ENCODE data around the gene CLEC12A. TPM values are rescaled to one million over a fixed set of nuclear protein-coding genes. Genes with fewer than 3 reads are reported as not detected.
"Not testable (repeated sequence)": the region's sequence is repeated elsewhere in the genome, so short reads cannot be mapped to it uniquely, and the experiment has no call there.

The CLEC12A gene
- total RNA-seq, 2 experiments from 2014 or later = 4.0 to 5.2 TPM

- DNase-seq = no peak
- Mint-ChIP-seq H3K27me3 (no peaks in the 10 kb centered on the region), H3K9me3 (no peaks in the 10 kb centered on the region), H3K36me3 (peaks cover 11% of the 10 kb centered on the region), H3K27ac (peak overlapping the region; percentile 35), H3K4me3 (peak overlapping the region; percentile 15), H3K4me1 (peaks cover 52% of the 10 kb centered on the region)
- ATAC-seq (ENCODE audit: low read depth) = no peak
- POLR2A ChIA-PET = interaction anchor here (1.0 kb wide), 1 partner anchor 187 kb away, joined by 3 read pairs; the partner anchor contains the start of gene CD69
Observed at GRCh38 chr12:9947674-9948073, 23.5 kb upstream of the CLEC12A start.

GRCh38 chr12:9948606-9949296 lies 22.5 kb upstream of the CLEC12A start:
- Mint-ChIP-seq H3K4me3 (peak overlapping the region; percentile 22), H3K27ac (peak overlapping the region; percentile 75), H3K9me3 (no peaks in the 10 kb centered on the region), H3K27me3 (no peaks in the 10 kb centered on the region), H3K4me1 (peaks cover 51% of the 10 kb centered on the region), H3K36me3 (peaks cover 11% of the 10 kb centered on the region)
- DNase-seq (no peak), ATAC-seq (ENCODE audit: low read depth) (peak; percentile 78)
- POLR2A ChIA-PET = interaction anchor here (0.7 to 1.3 kb wide), 2 partner anchors 80 to 274 kb away, joined by 3 to 5 read pairs; partner anchors contain the start of gene CLEC2B

GRCh38 chr12:9951026-9951675 lies 20.1 kb upstream of the CLEC12A start:
- peaks cover 54% of the 10 kb centered on the region for H3K4me1 Mint-ChIP-seq
- DNase-seq (peak; percentile 47), ATAC-seq (ENCODE audit: low read depth) (peak; percentile 82)
- H3K9me3 Mint-ChIP-seq = no peaks in the 10 kb centered on the region
- POLR2A ChIA-PET = interaction anchor here (0.9 kb wide), 1 partner anchor 82 kb away, joined by 3 read pairs; the partner anchor contains the start of gene CLEC2B
- H3K36me3 Mint-ChIP-seq = peaks cover 19% of the 10 kb centered on the region
- peak overlapping the region; percentile 77 for H3K4me3 Mint-ChIP-seq
- H3K27me3 Mint-ChIP-seq = no peaks in the 10 kb centered on the region
- H3K27ac Mint-ChIP-seq = peak overlapping the region; percentile 91

GRCh38 chr12:9952954-9953729 lies 18.1 kb upstream of the CLEC12A start:
- H3K4me3 Mint-ChIP-seq; DNase-seq; POLR2A ChIA-PET; H3K27ac Mint-ChIP-seq; H3K9me3 Mint-ChIP-seq; H3K27me3 Mint-ChIP-seq; ATAC-seq (ENCODE audit: low read depth): not testable (repeated sequence)
- H3K4me1 Mint-ChIP-seq = peaks cover 60% of the 10 kb centered on the region
- H3K36me3 Mint-ChIP-seq = peaks cover 16% of the 10 kb centered on the region

- no peak for DNase-seq
- Mint-ChIP-seq H3K4me1 (peaks cover 49% of the 10 kb centered on the region), H3K27ac (peak overlapping the region; percentile 20), H3K4me3 (peak overlapping the region; percentile 54), H3K36me3 (peaks cover 23% of the 10 kb centered on the region), H3K27me3 (no peaks in the 10 kb centered on the region), H3K9me3 (no peaks in the 10 kb centered on the region)
- ATAC-seq (ENCODE audit: low read depth) = peak; percentile 60
- POLR2A ChIA-PET = interaction anchor here (1.4 kb wide), 1 partner anchor 144 kb away, joined by 3 read pairs; no protein-coding TSS in a partner anchor
Observed at GRCh38 chr12:9957834-9958233, 13.4 kb upstream of the CLEC12A start.

- DNase-seq (no peak), ATAC-seq (ENCODE audit: low read depth) (no peak)
- Mint-ChIP-seq H3K9me3 (no peaks in the 10 kb centered on the region), H3K4me1 (peaks cover 45% of the 10 kb centered on the region), H3K27ac (peak overlapping the region; percentile 77), H3K4me3 (peak overlapping the region; percentile 43), H3K27me3 (no peaks in the 10 kb centered on the region), H3K36me3 (peaks cover 20% of the 10 kb centered on the region)
- POLR2A ChIA-PET = no interaction called here
Observed at GRCh38 chr12:9960590-9960989, 10.6 kb upstream of the CLEC12A start.

GRCh38 chr12:9961106-9961505 lies 10.1 kb upstream of the CLEC12A start:
- no peaks in the 10 kb centered on the region for H3K27me3 Mint-ChIP-seq
- DNase-seq (no peak), ATAC-seq (ENCODE audit: low read depth) (peak; percentile 82)
- POLR2A ChIA-PET = no interaction called here
- H3K36me3 Mint-ChIP-seq = peaks cover 15% of the 10 kb centered on the region
- peak overlapping the region; percentile 77 for H3K27ac Mint-ChIP-seq
- H3K4me3 Mint-ChIP-seq = peak overlapping the region; percentile 43
- H3K9me3 Mint-ChIP-seq = no peaks in the 10 kb centered on the region
- H3K4me1 Mint-ChIP-seq = peaks cover 40% of the 10 kb centered on the region

GRCh38 chr12:9961901-9962300 lies 9.3 kb upstream of the CLEC12A start:
- peaks cover 36% of the 10 kb centered on the region for H3K4me1 Mint-ChIP-seq
- DNase-seq (no peak), ATAC-seq (ENCODE audit: low read depth) (no peak)
- peaks cover 15% of the 10 kb centered on the region for H3K36me3 Mint-ChIP-seq
- H3K27me3 Mint-ChIP-seq = no peaks in the 10 kb centered on the region
- no peak overlapping the region for H3K4me3 Mint-ChIP-seq
- H3K27ac Mint-ChIP-seq = no peak overlapping the region
- H3K9me3 Mint-ChIP-seq = peaks cover 1% of the 10 kb centered on the region
- POLR2A ChIA-PET = interaction anchor here (0.8 kb wide), 1 partner anchor 55 kb away, joined by 3 read pairs; no protein-coding TSS in a partner anchor

- no peaks in the 10 kb centered on the region for H3K27me3 Mint-ChIP-seq
- H3K4me3 Mint-ChIP-seq = no peak overlapping the region
Observed at GRCh38 chr12:9969673-9970072, 1.5 kb upstream of the CLEC12A start.

GRCh38 chr12:9973949-9974348 lies 2.7 kb downstream of the CLEC12A start:
- no peak for DNase-seq
- ATAC-seq (ENCODE audit: low read depth) = no peak
- no peak overlapping the region for H3K4me3 Mint-ChIP-seq
- H3K4me1 Mint-ChIP-seq = no peaks in the 10 kb centered on the region
- H3K9me3 Mint-ChIP-seq = peaks cover 13% of the 10 kb centered on the region
- POLR2A ChIA-PET = no interaction called here
- peaks cover 2% of the 10 kb centered on the region for H3K27me3 Mint-ChIP-seq
- H3K27ac Mint-ChIP-seq = no peak overlapping the region
- peaks cover 32% of the 10 kb centered on the region for H3K36me3 Mint-ChIP-seq

More at GRCh38 chr12:9969673-9970072, 1.5 kb upstream of the CLEC12A start:
- Mint-ChIP-seq H3K27ac (no peak overlapping the region), H3K4me1 (no peaks in the 10 kb centered on the region), H3K9me3 (peaks cover 4% of the 10 kb centered on the region), H3K36me3 (peaks cover 27% of the 10 kb centered on the region)
- no peak for DNase-seq
- POLR2A ChIA-PET = no interaction called here
- ATAC-seq (ENCODE audit: low read depth) = no peak

- H3K27me3 Mint-ChIP-seq; H3K4me3 Mint-ChIP-seq; H3K4me1 Mint-ChIP-seq; DNase-seq; ATAC-seq (ENCODE audit: low read depth); H3K27ac Mint-ChIP-seq; POLR2A ChIA-PET: not testable (repeated sequence)
- H3K9me3 Mint-ChIP-seq = peaks cover 13% of the 10 kb centered on the region
- peaks cover 34% of the 10 kb centered on the region for H3K36me3 Mint-ChIP-seq
Observed at GRCh38 chr12:9974731-9975130, 3.5 kb downstream of the CLEC12A start.

GRCh38 chr12:9975614-9976013 lies 4.4 kb downstream of the CLEC12A start:
- Mint-ChIP-seq H3K36me3 (peaks cover 42% of the 10 kb centered on the region), H3K4me1 (no peaks in the 10 kb centered on the region), H3K27ac (no peak overlapping the region), H3K27me3 (peaks cover 4% of the 10 kb centered on the region), H3K9me3 (peaks cover 13% of the 10 kb centered on the region), H3K4me3 (no peak overlapping the region)
- ATAC-seq (ENCODE audit: low read depth) = no peak
- DNase-seq = no peak
- POLR2A ChIA-PET = no interaction called here

GRCh38 chr12:9976626-9977025 lies 5.4 kb downstream of the CLEC12A start:
- POLR2A ChIA-PET; H3K4me3 Mint-ChIP-seq; H3K27me3 Mint-ChIP-seq; ATAC-seq (ENCODE audit: low read depth); H3K4me1 Mint-ChIP-seq; DNase-seq; H3K27ac Mint-ChIP-seq: not testable (repeated sequence)
- Mint-ChIP-seq H3K9me3 (peaks cover 13% of the 10 kb centered on the region), H3K36me3 (peaks cover 41% of the 10 kb centered on the region)

Measured in activated naive CD8-positive, alpha-beta T cell treated with anti-CD3 and anti-CD28 coated beads, Interleukin-2, amount 10 ng/mL, durations not matched to agents 7 days and 5 days (primary cell).